Stimulated activated CD8-positive, alpha-beta memory T cell treated with anti-CD3 and anti-CD28 coated beads, Interleukin-4, amount 100 ng/mL, for 24 hours (primary cell): ENCODE data around the gene CTU2.

ENCODE experiments used
- DNase-seq: peaks from one replicate; pipeline ENCODE4 v3.0.0-alpha.2; 2020; ENCODE audit warnings: low read depth

The CTU2 gene

DNA sequence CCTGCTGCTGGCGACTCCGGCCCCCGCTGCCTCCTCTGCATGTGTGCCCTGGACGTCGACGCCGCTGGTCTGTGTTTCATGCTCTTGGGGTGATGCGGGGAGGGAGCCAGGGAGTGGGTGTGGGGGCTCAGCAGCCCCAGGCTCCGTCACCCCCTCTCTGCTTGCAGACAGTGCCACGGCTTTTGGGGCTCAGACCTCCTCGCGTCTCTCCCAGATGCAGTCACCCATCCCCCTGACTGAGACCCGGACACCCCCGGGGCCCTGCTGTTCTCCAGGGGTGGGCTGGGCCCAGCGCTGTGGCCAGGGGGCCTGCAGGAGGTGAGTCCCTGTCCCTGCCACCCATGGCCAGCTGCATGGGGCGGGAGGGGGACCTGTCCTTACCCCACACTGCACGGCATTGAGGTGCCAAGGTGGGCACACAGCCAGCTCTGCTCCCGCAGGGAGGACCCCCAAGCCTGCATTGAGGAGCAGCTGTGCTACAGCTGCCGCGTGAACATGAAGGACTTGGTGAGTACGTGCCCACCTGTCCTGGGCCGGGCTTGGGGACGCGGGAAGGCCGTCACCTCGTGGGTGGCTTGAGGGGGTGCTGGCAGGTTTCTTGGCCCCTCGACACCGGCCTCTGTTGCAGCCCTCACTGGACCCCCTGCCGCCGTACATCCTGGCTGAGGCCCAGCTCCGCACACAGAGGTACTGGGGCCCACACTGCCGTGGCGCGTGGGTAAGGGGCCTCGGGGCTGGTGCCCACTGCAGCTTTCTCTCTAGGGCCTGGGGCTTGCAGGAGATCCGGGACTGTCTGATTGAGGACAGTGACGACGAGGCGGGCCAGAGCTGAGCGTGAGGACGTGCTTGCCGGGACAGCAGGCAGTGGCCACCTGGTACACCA, 8.4 kb downstream of the CTU2 start:
- no peak for DNase-seq

DNA sequence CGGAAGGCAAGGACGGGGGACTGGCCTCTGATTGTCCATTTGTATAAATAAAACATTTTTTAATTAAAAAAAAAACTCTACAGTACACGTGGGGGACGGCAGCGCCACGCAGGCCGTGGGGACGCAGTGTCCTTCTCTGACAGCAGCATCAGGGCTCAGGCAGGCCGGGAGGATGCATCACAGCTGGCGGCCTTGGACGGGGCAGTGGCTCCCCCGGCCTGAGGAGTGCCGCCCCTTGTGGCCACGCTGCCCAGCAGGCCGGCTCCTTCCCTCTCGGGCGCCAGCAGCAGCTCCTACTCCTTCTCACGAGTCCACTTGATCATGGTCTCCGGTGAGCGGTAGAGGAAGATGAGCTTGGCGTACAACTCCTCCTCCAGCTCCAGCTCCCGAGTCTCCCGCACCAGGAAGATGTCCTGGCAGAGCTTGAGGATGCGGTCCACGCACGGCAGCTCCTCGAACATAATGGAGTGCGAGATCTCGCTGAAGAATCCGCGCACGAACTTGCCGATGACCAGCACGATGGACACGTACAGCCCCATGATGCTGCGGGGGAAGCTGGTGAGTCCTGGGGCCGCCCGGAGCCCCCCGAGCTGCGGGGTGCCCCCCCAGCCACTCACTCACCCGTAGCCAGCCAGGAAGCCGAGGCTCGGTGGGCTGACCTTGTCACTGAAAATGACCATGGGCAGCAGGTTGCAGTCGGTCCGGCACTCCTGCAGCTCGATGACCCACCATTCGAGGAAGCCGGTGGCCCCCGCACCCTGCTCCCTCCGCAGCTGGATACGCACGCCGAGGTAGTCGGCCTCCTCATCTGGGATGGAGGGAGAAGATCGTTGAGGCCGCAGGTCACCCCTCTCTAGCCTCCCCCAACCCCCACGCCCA, 9.2 kb downstream of the CTU2 start:
- no peak for DNase-seq

DNA sequence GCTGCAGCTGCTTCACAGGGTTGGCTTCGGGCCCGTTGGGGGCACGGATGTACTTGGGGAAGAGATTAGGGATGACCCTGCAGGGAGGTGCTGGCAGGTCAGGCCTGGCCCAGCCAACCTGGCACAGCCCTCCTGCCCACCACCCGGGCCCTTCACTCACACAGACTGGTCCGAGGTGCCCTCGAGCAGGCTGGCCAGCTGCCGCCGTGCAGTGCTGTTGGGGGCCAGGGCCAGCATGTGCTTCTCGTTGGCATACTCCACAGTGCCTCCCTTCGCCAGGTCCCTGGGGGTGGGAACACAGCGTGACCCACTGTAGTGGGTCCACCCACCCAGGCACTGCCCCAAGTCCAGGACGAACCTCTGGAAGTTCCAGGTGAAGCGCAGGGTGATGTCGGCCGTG, 9.9 kb downstream of the CTU2 start:
- DNase-seq = no peak

DNA sequence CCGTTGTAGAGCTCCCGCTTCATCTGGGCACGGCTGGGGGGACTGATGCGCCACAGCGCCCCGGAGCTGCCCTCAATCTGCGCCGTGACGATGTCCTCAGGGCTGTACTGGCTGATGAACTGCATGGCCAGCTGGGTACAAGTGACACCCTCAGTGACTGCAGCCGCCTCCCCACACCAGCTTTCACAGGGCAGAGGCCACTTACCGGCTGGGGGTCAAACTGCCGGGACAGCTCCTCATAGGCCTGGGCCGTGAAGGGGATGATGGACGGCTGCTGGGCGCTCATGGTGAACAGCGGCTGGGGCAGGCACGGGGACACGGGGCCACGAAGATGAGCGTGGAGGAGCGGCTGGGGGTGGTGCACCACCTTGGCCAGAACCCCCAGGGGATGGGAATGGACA, 10.3 kb downstream of the CTU2 start:
- DNase-seq = no peak

DNA sequence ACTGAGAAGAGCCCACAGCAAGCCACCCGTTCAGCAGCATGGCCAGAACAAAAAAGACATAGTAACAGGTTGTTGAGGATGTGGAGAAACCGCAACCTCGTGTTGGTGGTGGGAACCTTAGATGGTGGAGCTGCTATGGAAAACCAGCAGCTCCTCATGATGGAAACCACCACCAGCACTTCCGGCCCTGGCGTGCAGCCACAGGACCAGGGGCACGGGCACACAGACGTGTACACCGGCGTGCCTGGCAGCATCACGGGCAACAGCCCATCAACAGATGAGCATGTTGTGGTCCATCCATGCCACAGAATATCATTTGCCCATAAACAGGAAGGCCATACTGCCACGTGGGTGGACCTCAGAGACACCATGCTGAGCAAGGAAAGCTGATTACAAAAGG, 11.9 kb downstream of the CTU2 start:
- no peak for DNase-seq

DNA sequence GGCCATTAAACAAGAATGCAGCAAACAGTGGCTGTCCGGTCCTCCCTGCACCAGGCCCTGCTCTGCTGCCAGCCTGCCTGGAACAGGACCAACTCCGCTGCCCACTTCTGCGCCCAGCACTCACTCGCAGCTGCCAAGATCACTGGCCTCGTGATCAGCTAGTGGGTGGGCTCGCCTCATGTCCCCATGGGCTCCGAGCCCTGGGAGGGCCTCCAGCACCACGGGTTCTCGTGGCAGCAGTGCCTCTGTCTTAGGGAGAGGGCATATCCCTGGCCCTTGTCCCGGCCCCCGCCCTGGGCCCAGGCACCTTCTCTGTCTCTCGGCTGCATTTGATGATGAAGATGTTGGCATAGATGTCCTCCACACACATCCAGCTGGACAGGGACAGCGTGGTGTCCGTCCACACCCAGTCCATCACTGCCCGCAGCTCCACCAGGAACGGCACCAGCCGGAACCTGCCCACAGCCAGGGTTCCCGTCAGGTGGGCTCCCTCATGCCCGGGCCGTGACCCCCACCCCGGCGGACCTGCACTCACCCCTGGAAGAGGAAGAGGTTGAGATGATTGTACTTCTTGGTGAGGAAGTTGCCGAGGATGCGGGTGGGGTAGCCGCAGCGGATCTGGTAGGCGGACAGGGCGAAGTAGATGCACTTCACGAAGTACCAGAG, 13.1 kb downstream of the CTU2 start:
- DNase-seq = no peak

DNA sequence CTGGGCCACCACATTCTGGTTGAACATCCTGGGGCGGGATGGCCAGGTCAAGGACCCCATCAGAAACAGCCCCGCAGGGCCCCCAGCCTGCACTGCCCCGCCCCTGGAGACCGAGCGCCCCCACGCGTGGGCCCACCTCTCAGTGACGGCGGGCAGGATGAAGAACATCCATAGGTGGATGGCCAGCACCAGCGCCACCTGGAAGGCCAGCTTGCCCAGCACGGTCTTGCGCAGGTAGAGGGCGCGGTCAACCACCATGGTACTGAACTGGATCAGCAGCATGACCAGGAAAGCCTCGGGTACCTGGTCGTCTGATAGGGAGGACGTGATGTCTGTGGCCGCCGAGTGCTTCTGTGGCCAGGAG, 13.6 kb downstream of the CTU2 start:
- DNase-seq = no peak

DNA sequence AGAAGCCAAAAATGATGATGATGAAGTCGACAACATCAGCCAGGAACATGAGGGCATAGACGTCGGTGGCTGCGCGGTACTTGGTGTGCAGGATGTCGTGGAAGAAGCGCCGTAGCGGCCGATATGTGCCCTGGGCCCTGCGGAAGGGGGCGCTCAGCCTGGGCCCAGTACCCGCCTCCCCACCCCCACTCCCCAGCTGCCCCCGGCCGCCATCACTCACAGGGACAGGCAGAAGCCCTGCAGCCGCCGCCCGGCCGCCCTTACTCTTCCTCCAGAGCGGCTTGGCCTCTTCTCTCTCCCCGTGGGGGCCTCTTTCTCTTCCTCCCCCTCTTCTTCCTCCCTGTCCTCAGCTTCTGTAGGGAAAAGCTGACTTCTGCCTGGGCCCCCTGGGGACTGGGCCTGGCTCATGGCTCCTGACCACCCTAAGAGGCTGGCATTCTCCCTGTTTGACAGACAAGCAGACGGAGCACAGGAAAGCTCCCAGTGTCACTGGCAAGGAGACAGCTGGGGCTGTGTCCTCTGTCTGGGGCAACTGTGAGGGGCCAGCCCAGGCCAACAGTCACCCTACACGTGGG, 14.2 kb downstream of the CTU2 start:
- DNase-seq = no peak

DNA sequence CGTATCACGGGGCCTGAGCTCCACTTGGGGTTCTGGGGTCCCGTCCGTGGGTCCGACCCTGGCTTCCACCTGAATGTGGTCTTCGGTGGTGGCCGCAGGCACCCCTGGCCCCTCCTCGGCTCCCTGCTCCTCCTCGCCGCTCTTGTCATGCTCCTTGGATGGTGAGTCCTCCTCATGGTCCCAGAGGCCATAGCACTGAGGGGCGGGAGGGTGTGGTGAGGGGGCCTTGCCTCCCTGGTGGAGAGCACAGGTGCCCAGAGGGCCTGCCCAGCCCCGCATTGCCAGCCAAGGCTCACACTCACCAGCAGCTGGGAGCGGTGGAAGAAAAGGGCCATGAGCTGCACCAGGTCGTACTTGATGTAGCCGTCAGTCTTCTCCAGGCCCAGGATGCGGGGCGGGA, 14.9 kb downstream of the CTU2 start:
- DNase-seq = no peak

DNA sequence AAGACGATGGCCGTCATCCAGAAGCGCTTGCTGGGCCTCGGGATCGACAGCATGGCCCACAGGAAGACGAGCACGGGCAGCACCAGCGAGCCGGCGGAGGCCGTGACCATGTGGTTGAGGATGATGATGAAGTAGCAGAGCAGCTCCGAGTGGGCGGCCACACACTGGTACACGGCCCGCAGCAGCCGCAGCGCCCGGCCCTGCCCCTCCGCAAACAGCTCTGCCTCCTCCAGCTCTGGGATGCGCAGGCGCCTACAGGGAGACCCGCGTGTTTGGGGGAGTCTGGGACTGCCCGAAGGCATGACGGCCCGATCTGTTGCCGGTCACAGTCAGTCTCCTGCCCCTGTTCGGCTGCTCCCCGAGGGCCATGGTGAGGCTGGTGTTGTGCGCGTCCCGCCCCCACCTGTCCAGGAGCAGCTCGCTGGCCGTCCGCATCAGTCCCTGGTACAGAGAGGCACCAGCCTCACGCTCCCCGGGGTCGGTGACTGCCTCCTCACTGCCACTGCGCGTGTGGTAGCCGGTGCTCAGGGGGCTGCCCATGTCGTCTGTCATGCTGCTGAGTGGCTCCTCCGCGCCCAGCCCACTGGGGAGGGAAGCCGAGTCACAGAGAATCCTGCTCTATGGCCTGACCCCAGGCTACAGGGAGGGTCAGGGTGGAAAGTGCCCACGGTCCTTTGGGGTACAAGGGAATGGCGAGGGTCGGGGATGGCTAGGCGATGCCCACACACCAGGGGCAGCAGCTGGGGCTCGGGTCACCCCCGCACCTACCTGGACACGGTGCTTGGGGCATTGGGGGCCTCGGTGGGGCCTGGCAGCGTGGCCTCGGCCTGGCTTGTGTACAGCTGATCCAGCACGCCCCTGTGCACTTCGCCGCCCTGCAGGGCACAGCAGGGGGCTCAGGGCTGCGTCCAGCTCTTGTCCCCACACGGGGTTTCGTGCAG, 15.8 kb downstream of the CTU2 start:
- no peak for DNase-seq

DNA sequence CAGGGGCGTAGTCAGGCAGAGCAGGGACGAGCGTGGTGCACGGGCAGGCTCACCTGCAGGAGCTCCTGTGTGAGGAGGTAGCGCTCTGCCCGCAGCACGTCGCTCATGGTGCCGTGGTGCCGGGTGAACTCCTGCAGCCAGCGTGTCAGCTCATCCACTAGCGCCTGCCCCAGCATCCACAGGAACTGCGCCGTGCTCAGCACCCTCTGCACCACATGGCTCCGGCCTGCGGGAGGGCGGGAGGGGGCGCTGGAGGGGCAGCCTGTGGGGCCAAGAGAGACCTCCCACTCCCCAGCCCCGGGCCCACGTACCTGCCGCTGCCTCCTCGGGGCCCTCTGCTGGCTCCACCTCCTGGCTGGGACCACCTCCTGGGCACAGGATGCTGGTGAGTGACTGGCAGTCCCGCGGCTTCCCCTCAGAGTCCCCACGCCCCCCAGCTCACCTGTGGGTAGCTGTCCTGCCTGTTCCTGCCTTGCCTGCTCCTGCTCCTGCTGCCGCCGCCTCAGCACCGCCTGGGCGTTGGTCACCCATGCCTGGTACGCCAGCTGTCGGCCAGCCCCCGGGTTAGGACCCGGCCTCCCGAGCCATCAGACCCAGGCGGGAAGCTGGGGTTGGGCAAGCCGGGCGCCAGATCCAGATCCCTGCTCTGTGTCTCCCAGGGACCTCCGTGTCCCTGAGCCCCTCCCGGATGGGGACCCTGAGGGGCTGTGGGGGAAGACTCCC, 16.6 kb downstream of the CTU2 start:
- no peak for DNase-seq

DNA sequence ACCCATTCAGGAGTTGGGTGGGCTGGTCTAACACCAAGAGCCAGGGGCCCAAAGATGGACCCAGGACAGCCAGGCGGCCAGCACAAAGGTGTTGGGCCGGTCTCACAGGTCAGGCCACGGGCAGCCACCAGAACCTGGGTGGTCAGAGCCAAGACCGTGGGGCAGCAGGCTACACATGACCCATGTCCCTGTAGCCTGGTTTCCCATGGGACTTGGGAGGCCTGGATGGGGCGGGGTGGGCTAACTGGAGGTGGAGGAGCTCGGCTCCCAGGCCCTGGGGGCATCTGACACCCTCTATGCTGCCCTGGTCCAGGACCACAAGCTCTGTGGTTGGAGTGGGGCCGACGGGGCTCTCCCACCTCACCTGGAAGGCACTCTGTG, 17.2 kb downstream of the CTU2 start:
- DNase-seq = no peak

DNA sequence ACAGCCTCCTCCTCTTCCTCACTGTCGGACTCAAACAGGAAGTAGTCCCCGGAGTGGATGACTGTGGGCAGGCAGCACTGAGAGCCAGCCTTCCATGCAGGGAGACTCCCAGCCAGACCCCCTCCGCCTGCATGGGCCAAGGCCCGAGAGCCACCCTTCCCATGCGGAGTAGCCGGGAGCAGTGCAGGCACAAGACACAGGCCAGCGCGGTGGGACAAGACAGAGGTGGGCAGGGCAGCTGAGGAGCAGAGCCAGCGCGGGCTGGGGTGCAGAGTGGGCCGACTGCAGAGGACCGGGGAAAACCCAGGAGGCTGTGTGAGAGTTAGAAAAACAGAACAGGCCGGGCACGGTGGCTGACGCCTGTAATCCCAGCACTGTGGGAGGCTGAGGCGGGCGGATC, 17.6 kb downstream of the CTU2 start:
- no peak for DNase-seq

DNA sequence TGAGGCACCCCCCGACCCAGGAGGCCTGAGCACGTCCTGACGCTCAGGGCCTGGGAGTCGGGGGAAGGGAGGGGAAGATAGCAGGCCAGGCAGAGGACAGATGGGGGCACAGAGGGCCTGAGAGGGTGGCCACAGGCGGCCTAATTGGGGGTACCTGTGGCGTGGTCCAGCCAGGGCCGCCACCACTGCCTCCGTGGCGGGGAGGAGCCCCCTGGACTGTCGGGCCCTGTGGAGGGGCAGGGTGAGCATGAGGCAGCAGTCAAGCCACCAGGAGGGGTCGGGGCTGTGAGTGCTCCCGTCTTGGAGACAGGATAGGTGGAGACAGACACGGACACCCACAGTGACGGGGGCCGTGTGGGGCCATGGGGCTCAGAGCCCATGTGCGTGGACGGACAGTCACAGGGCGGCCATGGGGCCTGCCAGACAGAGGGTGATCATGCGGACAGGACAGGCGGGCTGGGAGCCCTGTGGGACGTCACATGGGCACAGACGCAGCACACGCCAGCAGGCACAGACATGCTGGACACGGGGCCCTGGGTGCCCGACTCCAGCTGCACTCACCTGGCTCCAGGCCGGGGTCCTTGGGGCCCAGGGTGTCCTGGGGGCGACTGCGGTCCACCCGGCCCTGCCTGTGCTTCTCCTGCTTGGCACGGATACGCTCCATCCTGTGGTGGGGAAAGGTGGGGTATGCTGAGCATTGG, 18.7 kb downstream of the CTU2 start:
- DNase-seq = no peak

DNA sequence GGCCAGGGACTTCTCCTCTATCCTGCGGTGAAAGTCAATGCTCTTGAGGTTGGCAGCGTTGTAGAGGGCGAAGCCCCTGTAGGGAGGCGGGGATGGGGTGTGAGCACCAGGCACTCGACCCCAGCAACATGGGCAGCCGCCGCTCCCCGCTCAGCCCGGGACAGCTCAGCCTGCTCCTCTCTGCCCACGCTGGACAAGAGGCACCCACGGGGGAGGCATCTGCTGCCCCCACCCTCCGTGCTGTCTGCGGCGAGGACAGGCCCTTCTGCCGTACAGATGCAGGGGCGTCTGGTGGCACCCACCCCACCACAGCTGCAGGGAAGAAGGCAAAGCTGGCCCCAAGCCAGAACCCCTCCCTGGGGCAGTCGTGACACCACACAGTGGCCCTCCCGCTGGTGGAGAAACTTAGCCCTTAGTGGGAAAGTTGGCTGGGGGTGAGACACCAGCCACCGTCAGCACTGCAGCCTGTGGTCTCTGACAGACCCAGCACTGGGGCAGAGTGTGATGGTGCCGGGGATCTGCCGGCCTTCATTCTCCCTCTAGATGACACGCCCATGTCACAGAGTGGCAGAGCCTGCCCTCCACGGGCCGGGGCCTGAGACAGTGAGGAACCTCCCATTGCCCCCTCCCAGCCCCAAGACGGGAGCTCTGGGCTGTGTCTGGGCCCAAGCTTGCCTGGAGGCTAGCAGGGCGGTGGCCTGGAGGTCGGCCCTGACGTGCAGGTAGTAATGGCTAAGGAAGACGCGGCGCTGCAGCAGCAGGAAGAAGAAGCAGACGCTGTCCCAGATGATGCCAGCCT, 19.5 kb downstream of the CTU2 start:
- DNase-seq = no peak

DNA sequence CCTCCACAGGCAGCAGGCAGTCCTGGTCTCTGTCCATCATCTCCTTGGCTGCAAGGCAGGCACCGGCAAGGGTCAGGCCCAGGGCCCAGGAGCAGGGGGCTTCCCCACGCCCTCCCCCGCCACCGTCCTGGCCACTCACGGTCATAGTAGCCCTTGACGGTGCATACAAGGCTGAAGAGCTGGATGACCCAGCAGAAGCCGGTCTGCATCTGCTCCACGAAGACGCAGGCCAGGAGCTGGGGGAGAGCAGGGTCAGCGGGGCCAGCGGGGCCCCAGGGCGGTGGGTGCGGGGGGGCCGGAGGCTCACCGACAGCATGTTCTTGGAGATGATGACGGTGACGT, 20.1 kb downstream of the CTU2 start:
- no peak for DNase-seq

DNA sequence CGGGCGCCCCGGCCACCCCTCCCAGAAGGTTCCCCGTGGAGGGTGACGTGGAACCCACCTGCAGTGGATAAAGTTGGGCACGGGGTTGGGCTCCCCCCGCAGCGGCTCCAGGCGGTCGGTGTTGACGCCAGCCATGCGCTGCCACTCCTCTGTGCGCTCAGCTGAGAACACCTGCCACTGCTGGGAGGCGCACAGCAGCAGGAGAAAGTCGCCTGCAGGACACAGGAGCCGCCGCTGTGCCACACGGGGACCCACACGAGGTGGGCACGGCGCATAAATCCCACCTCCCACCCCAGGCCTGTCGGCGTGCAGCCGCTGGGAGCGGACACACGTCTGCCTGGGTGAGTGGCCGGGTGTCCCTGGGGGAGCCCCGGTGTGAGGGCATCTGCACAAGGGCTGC, 20.7 kb downstream of the CTU2 start:
- DNase-seq = no peak

DNA sequence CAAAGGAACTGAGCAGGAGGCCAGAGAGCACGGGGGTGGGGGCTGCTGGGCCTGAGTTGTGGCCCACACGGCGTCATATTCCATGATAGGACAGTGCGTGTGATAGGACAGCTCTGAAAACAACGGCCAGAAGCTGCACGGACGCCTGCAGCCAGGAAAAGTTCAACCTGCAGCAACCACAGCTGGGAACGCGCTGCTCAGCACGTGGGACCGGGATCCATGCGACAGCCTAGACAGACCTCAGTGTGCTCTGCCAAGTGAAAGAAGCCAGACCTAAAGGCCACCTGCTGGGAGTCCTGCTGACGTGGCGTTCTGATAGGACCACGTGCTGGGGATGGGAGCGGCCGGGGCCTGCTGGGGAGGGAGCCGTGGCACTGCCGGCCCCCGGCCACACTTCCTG, 21.6 kb downstream of the CTU2 start:
- DNase-seq = no peak
